ENCODE measurements around the gene LRSAM1. TPM values are rescaled to one million over a fixed set of nuclear protein-coding genes. Genes with fewer than 3 reads are reported as not detected.

Gene LRSAM1
- total RNA-seq, 6 donors from 2014 or later: 12.9 to 77.5 (median 25.4) TPM

GRCh38 chr9:127537792-127538191, 86.5 kb downstream of the LRSAM1 start:
- H3K27ac ChIP-seq: peak overlapping the region; percentile 43 to 85 (median 64)
- ATAC-seq (ENCODE audit: low FRiP score in 2 of 2) (no peak), DNase-seq (no peak)
- H3K9me3 ChIP-seq: no peaks in the 10 kb centered on the region
- no peak overlapping the region for H3K4me3 ChIP-seq
- no peaks in the 10 kb centered on the region for H3K27me3 ChIP-seq
- WGBS, 2 donors: 64 to 74% methylated on average over 3 of the region's 3 CpGs
- TF ChIP-seq POLR2A (IDR thresholded peaks at IDR 0.05) (no peak), CTCF (IDR thresholded peaks at IDR 0.05) (peak in 1 of 6 experiments; percentile 7)
- H3K4me1 ChIP-seq: peaks cover 72 to 76% (median 74%) of the 10 kb centered on the region in 4 donors
- peaks cover 0 to 5% (median 3%) of the 10 kb centered on the region in 4 donors for H3K36me3 ChIP-seq

GRCh38 chr9:127538849-127539258, 87.5 kb downstream of the LRSAM1 start:
- Histone ChIP-seq H3K36me3 (peaks cover 0 to 5% (median 3%) of the 10 kb centered on the region in 4 donors), H3K9me3 (no peaks in the 10 kb centered on the region), H3K27ac (peak overlapping the region; percentile 85 to 90 (median 88)), H3K27me3 (no peaks in the 10 kb centered on the region), H3K4me3 (no peak overlapping the region), H3K4me1 (peaks cover 82 to 87% (median 85%) of the 10 kb centered on the region in 4 donors)
- WGBS, 2 donors: 80 to 83% methylated on average over 4 of the region's 4 CpGs
- DNase-seq: no peak
- ATAC-seq (ENCODE audit: low FRiP score in 2 of 2): no peak
- no peak for TF ChIP-seq EP300 (IDR thresholded peaks at IDR 0.05)
- no peak for TF ChIP-seq POLR2AphosphoS5 (IDR thresholded peaks at IDR 0.05)
- TF ChIP-seq POLR2A (IDR thresholded peaks at IDR 0.05): no peak
- TF ChIP-seq CTCF (IDR thresholded peaks at IDR 0.05): no peak

- H3K4me3 ChIP-seq: no peak overlapping the region
- peak overlapping the region; percentile 85 to 90 (median 88) for H3K27ac ChIP-seq
- TF ChIP-seq CTCF (IDR thresholded peaks at IDR 0.05): no peak
- no peak for TF ChIP-seq POLR2AphosphoS5 (IDR thresholded peaks at IDR 0.05)
- TF ChIP-seq POLR2A (IDR thresholded peaks at IDR 0.05): no peak
- TF ChIP-seq EP300 (IDR thresholded peaks at IDR 0.05): no peak
- WGBS, 2 donors: 65% methylated on average over 17 of the region's 17 CpGs
- no peak for ATAC-seq (ENCODE audit: low FRiP score in 2 of 2)
- H3K4me1 ChIP-seq: peaks cover 88 to 92% (median 90%) of the 10 kb centered on the region in 4 donors
- H3K27me3 ChIP-seq: no peaks in the 10 kb centered on the region
- H3K9me3 ChIP-seq: no peaks in the 10 kb centered on the region
- peaks cover 0 to 5% (median 3%) of the 10 kb centered on the region in 4 donors for H3K36me3 ChIP-seq
- no peak for DNase-seq
Measured at GRCh38 chr9:127539259-127539981, 88.1 kb downstream of the LRSAM1 start.

DNA sequence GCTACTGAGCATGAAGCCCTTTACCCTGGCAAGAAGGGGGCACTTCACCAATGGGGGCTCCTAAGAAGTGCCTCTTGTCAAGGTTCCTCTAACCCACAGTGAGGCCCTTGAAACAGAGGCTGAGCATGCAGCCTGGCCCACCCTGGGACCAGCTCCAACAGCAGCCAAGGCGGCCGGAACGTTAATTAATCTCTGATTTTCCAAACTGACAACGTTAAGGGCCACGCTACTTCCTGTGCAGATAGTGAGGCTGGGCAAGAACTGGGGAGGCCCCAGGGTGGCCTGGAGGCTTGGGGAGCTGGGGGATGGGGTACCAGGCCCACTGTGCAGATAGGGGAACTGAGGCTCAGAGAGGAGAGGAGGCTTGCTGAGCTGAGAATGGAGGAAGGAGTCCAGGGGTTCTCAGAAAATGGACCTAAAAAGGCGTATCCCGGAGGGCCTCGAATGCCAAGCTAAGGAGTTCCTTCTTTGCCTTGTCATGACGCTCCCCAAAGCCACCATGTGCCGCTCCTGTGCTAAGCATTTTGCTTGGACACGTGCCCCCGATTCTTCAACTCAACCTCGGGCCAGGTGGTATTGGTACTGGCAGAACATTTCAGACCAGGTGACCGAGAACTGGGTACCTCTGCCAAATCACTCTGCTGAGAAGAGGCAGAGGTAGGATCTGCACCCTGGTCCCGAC, 88.8 kb downstream of the LRSAM1 start:
- H3K27ac ChIP-seq: peak overlapping the region; percentile 85 to 90 (median 88)
- H3K27me3 ChIP-seq: no peaks in the 10 kb centered on the region
- TF ChIP-seq CTCF (IDR thresholded peaks at IDR 0.05) (no peak), EP300 (IDR thresholded peaks at IDR 0.05) (no peak), POLR2AphosphoS5 (IDR thresholded peaks at IDR 0.05) (no peak), POLR2A (IDR thresholded peaks at IDR 0.05) (no peak)
- peaks cover 92 to 95% (median 93%) of the 10 kb centered on the region in 4 donors for H3K4me1 ChIP-seq
- DNase-seq (peak in 1 of 2 donors; percentile 69), ATAC-seq (ENCODE audit: low FRiP score in 2 of 2) (no peak)
- 45 to 64% methylated on average over 8 to 15 of the region's 15 CpGs for WGBS, 2 donors
- no peaks in the 10 kb centered on the region for H3K9me3 ChIP-seq
- H3K36me3 ChIP-seq: peaks cover 0 to 5% (median 2%) of the 10 kb centered on the region in 4 donors
- no peak overlapping the region for H3K4me3 ChIP-seq

All from upper lobe of left lung (tissue), 6 donors.